HepG2 (cell line): ENCODE measurements around the gene RAD17. TPM values are rescaled to one million over a fixed set of nuclear protein-coding genes. Genes with fewer than 3 reads are reported as not detected.
"Not testable (repeated sequence)": the region's sequence is repeated elsewhere in the genome, so short reads cannot be mapped to it uniquely, and the experiment has no call there.

ENCODE experiments used
- ATAC-seq: fragments of 200-7000 bp; cut with Tn5 transposase; 3 replicates; pipeline ENCODE4 v1.9.1; 2020; ENCODE audit warnings: mild to moderate bottlenecking, moderate library complexity
- BruUV-seq: library from RNA; stranded (reverse); fragments of 400-500 nt; replicated peaks from 2 replicates; lab custom pipeline; 2021; lab: Mats Ljungman, UMichigan
- CTCF ChIA-PET: fragments of 300-600 bp; formaldehyde crosslinking; extraction: SDS; loops from one replicate; lab custom pipeline; 2021; ENCODE audit warnings: low total read pairs, inconsistent platforms, low intra/inter-chr PET ratio; lab: Yijun Ruan, JAX
- POLR2A ChIA-PET: fragments of 350-600 bp; sonication (Branson Sonifier 250); formaldehyde crosslinking; loops from one replicate; lab custom pipeline; 2020; ENCODE audit warnings: antibody characterized with exemption, inconsistent platforms; lab: Yijun Ruan, JAX
- DNase-seq: peaks from one replicate; pipeline ENCODE4 v3.0.0-alpha.2; 2015; ENCODE audit warnings: low spot score
- FAIRE-seq: peaks from 3 replicates; lab custom pipeline; 2011; peaks lifted over from hg19 to GRCh38; lab: Jason Lieb, UNC
- H2AFZ ChIP-seq: one replicate; pipeline ENCODE4 v1.6.1; 2011; ENCODE audit warnings: low read length, inconsistent platforms
- H3K27ac ChIP-seq: fragments of 300-600 bp; 3 replicates; pipeline ENCODE4 v1.8.0; 2011; ENCODE audit warnings: mixed run types, mild to moderate bottlenecking, mixed read lengths, low read length, inconsistent platforms; ENCODE audit not compliant: insufficient read depth; ENCODE audit errors: extremely low read length
- H3K27me3 ChIP-seq, 2 experiments: fragments of 200-600 bp in 1 of 2; 2 replicates in 1 of 2; 3 replicates in 1 of 2; pipeline versions ENCODE4 v1.6.0 to v1.8.0; 2011; ENCODE audit warnings: low read length in 2 of 2, mild to moderate bottlenecking in 2 of 2, moderate library complexity in 2 of 2, inconsistent platforms in 1 of 2; ENCODE audit not compliant: insufficient read depth in 2 of 2, control insufficient read depth in 1 of 2
- H3K36me3 ChIP-seq, 2 experiments: fragments of 200-600 bp in 1 of 2; replicated peaks in 1 of 2; 2 replicates in 1 of 2; 3 replicates in 1 of 2; pipeline versions ENCODE4 v1.5.1 to v1.8.0; 2011; ENCODE audit warnings: low read length in 2 of 2, inconsistent platforms in 1 of 2; ENCODE audit not compliant: insufficient read depth in 2 of 2, control insufficient read depth in 1 of 2
- H3K4me1 ChIP-seq: 2 replicates; pipeline ENCODE4 v1.5.1; 2012; ENCODE audit warnings: low read length, inconsistent platforms; ENCODE audit not compliant: insufficient read depth
- H3K4me2 ChIP-seq: 2 replicates; pipeline ENCODE4 v1.6.0; 2011; ENCODE audit warnings: low read depth, low read length, inconsistent platforms
- H3K4me3 ChIP-seq, 3 experiments: fragments of 200-600 bp in 1 of 3; sonication (generic), shearing (Covaris generic) in 1 of 3; replicated peaks in 1 of 3; 2 replicates each; pipeline ENCODE4 v1.5.1; 2011 to 2016; ENCODE audit warnings: low read length in 3 of 3, inconsistent platforms in 2 of 3, low read depth in 2 of 3, mild to moderate bottlenecking in 2 of 3, control low read depth in 1 of 3, mixed read lengths in 1 of 3; ENCODE audit not compliant: insufficient read depth in 1 of 3
- H3K79me2 ChIP-seq: one replicate; pipeline ENCODE4 v1.6.1; 2011; ENCODE audit warnings: low read length, inconsistent platforms; ENCODE audit not compliant: insufficient read depth
- H3K9ac ChIP-seq: 2 replicates; pipeline ENCODE4 v1.6.0; 2011; ENCODE audit warnings: mild to moderate bottlenecking, low read depth, low read length, inconsistent platforms; ENCODE audit not compliant: insufficient read depth
- H3K9me3 ChIP-seq: 2 replicates; pipeline ENCODE4 v1.5.1; 2012; ENCODE audit warnings: mild to moderate bottlenecking, low read length
- H4K20me1 ChIP-seq: 2 replicates; pipeline ENCODE4 v1.6.0; 2011; ENCODE audit warnings: inconsistent platforms, mild to moderate bottlenecking, low read length, moderate library complexity; ENCODE audit not compliant: insufficient read depth
- FOSL2 ChIP-seq: sonication (generic); formaldehyde crosslinking; IDR thresholded peaks from 2 replicates; pipeline ENCODE4 v1.4.0; 2020; ENCODE audit warnings: missing genetic modification reagents
- WGBS: methylation state at CpG from one replicate; pipeline ENCODE4 v1.1.6; 2017; ENCODE audit warnings: low lambda C conversion rate; 5-methylcytosine and 5-hydroxymethylcytosine counted together
- in situ Hi-C: cut with HindIII; loops from 2 replicates; pipeline ENCODE4 v1.10.0; 2017; ENCODE audit warnings: low pct_unique_long_range_greater_than_20kb; ENCODE audit not compliant: extremely low pct_ligation_motif_present
- intact Hi-C: fragments of 100-400 bp; cut with micrococcal nuclease; formaldehyde crosslinking; loops from one replicate; pipeline ENCODE4 v1.10.0; 2022; ENCODE audit not compliant: unreplicated experiment
- polyA plus RNA-seq, 8 experiments: library from polyadenylated mRNA; depleted of rRNA in 3 of 8; stranded (reverse) in 7 of 8; unstranded in 1 of 8; fragments of >200 nt; fragmentation: Illumina TruSeq in 4 of 8; extraction: Trizol in 4 of 8; gene quantifications; 2 replicates each; pipeline versions ENCODE4 v1.2.1 to v1.2.3, GENCODE V29; 2011 to 2016; ENCODE audit warnings: low read depth in 4 of 8, missing spikeins in 1 of 8, mixed read lengths in 1 of 8; ENCODE audit not compliant: insufficient read depth in 1 of 8
- total RNA-seq, 5 experiments: library from RNA; depleted of rRNA; stranded (reverse); fragments of >200 nt; fragmentation: Illumina TruSeq; extraction: Trizol; gene quantifications; 2 replicates each; pipeline ENCODE4 v1.2.3, GENCODE V29; 2016; ENCODE audit warnings: low read depth in 1 of 5

Gene RAD17
- total and polyA plus RNA-seq, 2 of the 13 experiments (the other 11 are each of a cell fraction or from before 2014, with no cell fraction given) = 24.0 to 25.9 TPM

DNA sequence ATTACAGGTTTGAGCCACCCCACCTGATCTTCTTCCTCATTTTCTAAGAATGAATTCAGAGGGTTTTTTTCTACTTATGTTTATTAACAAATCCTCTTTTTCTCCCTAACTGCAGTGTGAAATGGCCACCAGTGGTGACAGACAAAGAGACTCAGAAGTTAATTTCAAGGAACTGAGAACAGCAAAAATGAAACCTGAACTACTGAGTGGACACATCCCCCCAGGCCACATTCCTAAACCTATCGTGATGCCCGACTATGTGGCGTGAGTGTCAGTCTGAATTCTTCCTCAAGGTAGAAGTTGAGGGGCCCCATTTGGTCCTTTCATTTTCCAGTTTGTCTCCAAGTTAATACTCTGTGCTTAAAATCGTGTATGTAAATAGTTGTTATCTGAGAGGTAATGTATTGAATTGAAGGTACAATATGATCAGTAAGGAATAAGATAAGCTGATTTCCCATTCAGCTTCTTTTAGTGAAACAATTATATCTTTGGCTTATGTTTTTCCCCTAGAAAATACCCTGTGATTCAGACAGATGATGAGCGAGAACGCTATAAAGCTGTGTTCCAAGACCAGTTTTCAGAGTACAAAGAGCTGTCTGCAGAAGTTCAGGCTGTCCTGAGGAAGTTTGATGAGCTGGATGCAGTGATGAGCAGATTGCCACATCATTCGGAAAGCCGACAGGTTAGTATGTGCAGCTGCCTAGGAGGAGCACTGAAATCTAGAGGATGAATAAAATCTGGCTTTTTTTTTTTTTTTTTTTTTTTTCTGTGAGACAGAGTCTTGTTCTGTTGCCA, 63.0 kb downstream of the RAD17 start:
- Histone ChIP-seq H3K4me2 (no peak overlapping the region), H3K4me1 (peaks cover 5% of the 10 kb centered on the region), H3K9ac (no peak overlapping the region), H3K27me3 (no peaks in the 10 kb centered on the region), H3K79me2 (no peaks in the 10 kb centered on the region), H3K4me3 (no peak overlapping the region), H4K20me1 (no peaks in the 10 kb centered on the region), H2AFZ (no peak overlapping the region), H3K27ac (no peak overlapping the region), H3K9me3 (no peaks in the 10 kb centered on the region), H3K36me3 (peaks cover 0 to 9% of the 10 kb centered on the region in 2 experiments; a peak in 3 of 5 replicates)
- in situ Hi-C loops (no loop called here), intact Hi-C loops (no loop called here)
- WGBS = 92% methylated on average over 8 of the region's 8 CpGs
- POLR2A ChIA-PET = interaction anchor here (0.6 kb wide), 1 partner anchor 25 kb away, joined by 3 read pairs; no protein-coding TSS in a partner anchor
- DNase-seq (no peak), ATAC-seq (no peak), FAIRE-seq (no peak)
- BruUV-seq = no TSS peak
- CTCF ChIA-PET = no interaction called here
- no peak for TF ChIP-seq FOSL2 (CRISPR knock-in tag)

DNA sequence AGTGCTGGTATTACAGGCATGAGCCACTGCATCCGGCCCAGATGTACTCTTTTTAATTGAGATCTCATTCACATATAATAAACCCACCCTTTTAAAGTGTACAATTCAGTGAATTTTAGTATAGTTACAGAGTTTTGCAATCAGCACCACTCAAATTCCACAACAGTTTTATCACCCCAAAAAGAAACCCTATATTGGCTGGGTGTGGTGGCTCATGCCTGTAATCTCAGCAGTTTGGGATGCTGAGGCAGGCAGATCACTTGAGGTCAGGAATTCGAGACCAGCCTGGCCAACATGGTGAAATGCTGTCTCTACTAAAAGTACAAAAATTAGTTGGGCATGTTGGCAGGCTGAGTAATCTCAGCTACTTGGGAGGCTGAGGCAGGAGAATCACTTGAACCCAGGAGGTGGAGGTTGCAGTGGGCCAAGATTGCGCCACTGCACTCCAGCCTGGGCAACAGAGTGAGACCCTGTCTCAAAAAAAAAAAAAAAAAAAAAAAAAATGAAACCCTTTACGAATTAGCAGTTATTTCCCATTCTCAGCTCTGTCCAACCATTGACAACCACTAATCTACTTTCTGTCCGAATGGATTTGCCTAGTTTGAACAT, 65.8 kb downstream of the RAD17 start:
- H3K79me2 ChIP-seq, DNase-seq, H3K36me3 ChIP-seq, H3K4me2 ChIP-seq, FAIRE-seq, H3K4me3 ChIP-seq, POLR2A ChIA-PET, ATAC-seq, in situ Hi-C loops, H3K9me3 ChIP-seq, BruUV-seq, H3K27ac ChIP-seq, H4K20me1 ChIP-seq, H3K27me3 ChIP-seq, H3K9ac ChIP-seq, H2AFZ ChIP-seq, CTCF ChIA-PET: not testable (repeated sequence)
- intact Hi-C loops = loop anchor here (5.0 kb wide), 1 partner anchor 57 kb away; the partner anchor contains the start of gene OCLN
- H3K4me1 ChIP-seq = peaks cover 15% of the 10 kb centered on the region
- WGBS = 94% methylated on average over 5 of the region's 5 CpGs
